HCT116 (cell line): ENCODE data around the gene OSBP2. TPM values are rescaled to one million over a fixed set of nuclear protein-coding genes. Genes with fewer than 3 reads are reported as not detected.

Experiments used
- ATAC-seq: fragments of 200-7000 bp; cut with Tn5 transposase; 2 replicates; pipeline ENCODE4 v1.9.1; 2020; ENCODE audit warnings: mild to moderate bottlenecking, moderate library complexity
- BruUV-seq: library from RNA; stranded (reverse); fragments of 400-500 nt; replicated peaks from 2 replicates; lab custom pipeline; 2021; lab: Mats Ljungman, UMichigan
- CTCF ChIA-PET: fragments of 300-600 bp; sonication (Branson Sonifier 250); formaldehyde crosslinking; loops from one replicate; lab custom pipeline; 2021; ENCODE audit warnings: antibody characterized with exemption; lab: Charles Lee
- POLR2A ChIA-PET: fragments of 300-600, 350-600 bp; sonication (Branson Sonifier 250); formaldehyde crosslinking; loops from one replicate; lab custom pipeline; 2021; ENCODE audit warnings: antibody characterized with exemption; lab: Charles Lee
- RAD21 ChIA-PET, 2 experiments: fragments of 300-600 bp; sonication (Branson Sonifier 250); formaldehyde crosslinking; loops; one replicate each; lab custom pipeline; 2023; ENCODE audit warnings: low total read pairs in 2 of 2; ENCODE audit not compliant: uncharacterized antibody in 2 of 2, unreplicated experiment in 2 of 2, low non-redundant PET in 1 of 2; lab: Charles Lee
- DNase-seq: peaks from one replicate; pipeline ENCODE4 v3.0.0-alpha.2; 2010; ENCODE audit warnings: low read depth, low spot score
- H2AFZ ChIP-seq: fragments of 200-600 bp; shearing (Covaris generic), sonication (generic); 2 replicates; pipeline ENCODE4 v1.6.1; 2017; ENCODE audit warnings: low read depth, mixed run types, mixed read lengths, antibody characterized with exemption, low read length; ENCODE audit not compliant: poor library complexity, severe bottlenecking
- H3K27ac ChIP-seq: 2 replicates; pipeline ENCODE4 v1.5.1; 2012; ENCODE audit warnings: low read depth, low read length
- H3K27me3 ChIP-seq: fragments of 200-600 bp; sonication (generic); 2 replicates; pipeline ENCODE4 v1.6.1; 2016; ENCODE audit warnings: mixed run types, low read length, mixed read lengths; ENCODE audit not compliant: insufficient read depth
- H3K36me3 ChIP-seq, 2 experiments: fragments of 200-500 bp in 1 of 2; fragments of 200-600 bp in 1 of 2; sonication (Bioruptor generic) in 1 of 2; sonication (generic) in 1 of 2; 2 replicates each; pipeline versions ENCODE4 v1.5.1 to v1.6.1; 2014 to 2016; ENCODE audit warnings: low read length in 2 of 2, inconsistent platforms in 1 of 2, mixed read lengths in 1 of 2, mixed run types in 1 of 2; ENCODE audit not compliant: insufficient read depth in 2 of 2, control insufficient read depth in 1 of 2
- H3K4me1 ChIP-seq, 2 experiments: fragments of 200-600 bp in 1 of 2; sonication (generic) in 1 of 2; 2 replicates each; pipeline versions ENCODE4 v1.5.1 to v1.6.1; 2012 to 2017; ENCODE audit warnings: low read length in 2 of 2, inconsistent platforms in 1 of 2, mild to moderate bottlenecking in 1 of 2, mixed read lengths in 1 of 2, mixed run types in 1 of 2, moderate library complexity in 1 of 2; ENCODE audit not compliant: insufficient read depth in 2 of 2, control insufficient read depth in 1 of 2
- H3K4me2 ChIP-seq: fragments of 200-600 bp; sonication (generic); 2 replicates; pipeline ENCODE4 v1.6.1; 2017; ENCODE audit warnings: mixed run types, low read length, mixed read lengths
- H3K4me3 ChIP-seq, 2 experiments: fragments of 200-600 bp in 1 of 2; sonication (generic) in 1 of 2; replicated peaks in 1 of 2; 2 replicates each; pipeline ENCODE4 v1.5.1; 2011 to 2016; ENCODE audit warnings: low read length in 2 of 2, control low read depth in 1 of 2, low read depth in 1 of 2, mild to moderate bottlenecking in 1 of 2, mixed read lengths in 1 of 2, mixed run types in 1 of 2
- H3K79me2 ChIP-seq: fragments of 200-600 bp; sonication (generic); 2 replicates; pipeline ENCODE4 v1.6.1; 2017; ENCODE audit warnings: mild to moderate bottlenecking, mixed run types, low read length, moderate library complexity, mixed read lengths; ENCODE audit not compliant: insufficient read depth
- H3K9ac ChIP-seq: fragments of 200-600 bp; sonication (generic); 2 replicates; pipeline ENCODE4 v1.6.1; 2016; ENCODE audit warnings: low read length, mixed read lengths
- H3K9me2 ChIP-seq: fragments of 200-600 bp; sonication (generic), shearing (Covaris generic); 2 replicates; pipeline ENCODE4 v1.6.1; 2017; ENCODE audit warnings: mixed run types, mild to moderate bottlenecking, moderate library complexity; ENCODE audit not compliant: insufficient read depth
- H3K9me3 ChIP-seq, 2 experiments: fragments of 200-500 bp in 1 of 2; fragments of 200-600 bp in 1 of 2; sonication (Bioruptor generic) in 1 of 2; sonication (generic) in 1 of 2; 2 replicates each; pipeline ENCODE4 v1.6.1; 2014 to 2017; ENCODE audit warnings: low read length in 2 of 2, mixed read lengths in 2 of 2, inconsistent platforms in 1 of 2, low read depth in 1 of 2, mild to moderate bottlenecking in 1 of 2, mixed run types in 1 of 2, moderate library complexity in 1 of 2; ENCODE audit not compliant: control insufficient read depth in 1 of 2, insufficient read depth in 1 of 2
- H4K20me1 ChIP-seq: fragments of 200-600 bp; sonication (generic), shearing (Covaris generic); 2 replicates; pipeline ENCODE4 v1.6.1; 2017; ENCODE audit warnings: mixed run types, mild to moderate bottlenecking, moderate library complexity; ENCODE audit not compliant: insufficient read depth
- CEBPB ChIP-seq: IDR thresholded peaks from 2 replicates; pipeline ENCODE4 v1.6.1; 2012; ENCODE audit warnings: low read depth
- EZH2phosphoT487 ChIP-seq: fragments of 200-600 bp; IDR thresholded peaks from 2 replicates; pipeline ENCODE4 v1.6.1; 2018; ENCODE audit warnings: antibody characterized with exemption, borderline replicate concordance
- FOSL1 ChIP-seq: IDR thresholded peaks from 2 replicates; pipeline ENCODE4 v1.6.1; 2012; ENCODE audit warnings: low read depth
- SRF ChIP-seq: IDR thresholded peaks from 2 replicates; pipeline ENCODE4 v1.6.1; 2012; ENCODE audit warnings: low read depth
- intact Hi-C: fragments of 100-400 bp; cut with micrococcal nuclease; formaldehyde crosslinking; loops from 2 replicates; pipeline ENCODE4 v1.10.0; 2022
- total RNA-seq: library from RNA; stranded (reverse); gene quantifications from one replicate; pipeline ENCODE4 v1.2.1, GENCODE V29; 2021; ENCODE audit not compliant: unreplicated experiment
- TF ChIP-seq, protein P1 (sequence below): IDR thresholded peaks from 2 replicates; pipeline ENCODE4 v1.6.1; 2011; ENCODE audit warnings: mild to moderate bottlenecking, low read length, moderate library complexity; ENCODE audit not compliant: insufficient replicate concordance; ENCODE audit errors: extremely low read depth

Gene OSBP2
- total RNA-seq, 1 experiment from 2014 or later: 12.9 TPM

DNA sequence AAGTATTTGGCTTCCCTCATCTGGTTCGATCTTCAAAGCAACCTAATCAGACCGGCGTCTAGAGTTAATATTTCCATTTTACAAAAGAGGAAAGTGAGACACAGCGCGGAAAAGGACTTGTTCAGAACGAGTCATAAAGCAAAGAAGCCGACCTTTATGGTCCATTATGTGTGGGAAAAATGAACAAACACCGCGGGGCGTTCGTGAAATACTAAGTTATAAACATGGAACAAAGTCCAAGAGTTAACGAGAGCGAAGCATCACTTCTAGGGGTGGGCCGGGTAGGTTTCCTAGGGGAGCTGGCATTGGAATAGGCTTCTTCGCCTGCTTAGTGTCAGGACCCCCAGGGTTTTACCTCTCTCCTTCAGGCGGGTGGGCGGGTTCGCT lies 27.6 kb upstream of the OSBP2 start:
- H3K4me2 ChIP-seq: peak overlapping the region; percentile 99
- ChIA-PET RAD21 (no interaction called here), CTCF (interaction anchor here (1.3 to 2.3 kb wide), 2 partner anchors 17 to 32 kb away, joined by 7 to 8 read pairs; partner anchors contain the start of gene SLC35E4), POLR2A (interaction anchor here (1.9 kb wide), 1 partner anchor 11 kb away, joined by 4 read pairs; no protein-coding TSS in a partner anchor)
- H3K27me3 ChIP-seq: no peaks in the 10 kb centered on the region
- H3K79me2 ChIP-seq: no peaks in the 10 kb centered on the region
- H2AFZ ChIP-seq: no peak overlapping the region
- H3K9me3 ChIP-seq: no peaks in the 10 kb centered on the region
- H3K4me1 ChIP-seq: peaks cover 13 to 24% of the 10 kb centered on the region in 2 experiments
- no TSS peak for BruUV-seq
- intact Hi-C loops: no loop called here
- TF ChIP-seq EZH2phosphoT487 (no peak), FOSL1 (no peak), SRF (no peak), CEBPB (no peak)
- TF ChIP-seq, protein P1, sequence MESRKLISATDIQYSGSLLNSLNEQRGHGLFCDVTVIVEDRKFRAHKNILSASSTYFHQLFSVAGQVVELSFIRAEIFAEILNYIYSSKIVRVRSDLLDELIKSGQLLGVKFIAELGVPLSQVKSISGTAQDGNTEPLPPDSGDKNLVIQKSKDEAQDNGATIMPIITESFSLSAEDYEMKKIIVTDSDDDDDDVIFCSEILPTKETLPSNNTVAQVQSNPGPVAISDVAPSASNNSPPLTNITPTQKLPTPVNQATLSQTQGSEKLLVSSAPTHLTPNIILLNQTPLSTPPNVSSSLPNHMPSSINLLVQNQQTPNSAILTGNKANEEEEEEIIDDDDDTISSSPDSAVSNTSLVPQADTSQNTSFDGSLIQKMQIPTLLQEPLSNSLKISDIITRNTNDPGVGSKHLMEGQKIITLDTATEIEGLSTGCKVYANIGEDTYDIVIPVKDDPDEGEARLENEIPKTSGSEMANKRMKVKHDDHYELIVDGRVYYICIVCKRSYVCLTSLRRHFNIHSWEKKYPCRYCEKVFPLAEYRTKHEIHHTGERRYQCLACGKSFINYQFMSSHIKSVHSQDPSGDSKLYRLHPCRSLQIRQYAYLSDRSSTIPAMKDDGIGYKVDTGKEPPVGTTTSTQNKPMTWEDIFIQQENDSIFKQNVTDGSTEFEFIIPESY: no peak
- no peaks in the 10 kb centered on the region for H4K20me1 ChIP-seq
- DNase-seq (peak; percentile 3), ATAC-seq (no peak)
- H3K27ac ChIP-seq: peak overlapping the region; percentile 81
- H3K9ac ChIP-seq: peak overlapping the region; percentile 85
- peaks cover 0 to 4% of the 10 kb centered on the region in 2 experiments; a peak in 1 of 4 replicates for H3K36me3 ChIP-seq
- no peaks in the 10 kb centered on the region for H3K9me2 ChIP-seq
- peak overlapping the region; percentile 68 to 81 for H3K4me3 ChIP-seq
